ENCODE results near the gene TEDC2.
A peak's percentile ranks its signal among the peaks of the same experiment; 100 is the strongest.

TEDC2 gene

GRCh38 chr16:2512735-2513404 lies 53.0 kb downstream of the TEDC2 start:
- DNase-seq (ENCODE audit: low spot score): no peak

- peak; percentile 89 for DNase-seq (ENCODE audit: low spot score)
These were observed 53.8 kb downstream of the TEDC2 start, which contains the start of gene ATP6V0C for GRCh38 chr16:2513405-2514332. Gene ATP6V0C (plus strand): TSS chr16:2513952. CDS start chr16:2514104, 152 bp downstream.
